Measurements from ENCODE around the gene LYST.
"Not testable (repeated sequence)": the region's sequence is repeated elsewhere in the genome, so short reads cannot be mapped to it uniquely, and the experiment has no call there.

LYST gene

DNA sequence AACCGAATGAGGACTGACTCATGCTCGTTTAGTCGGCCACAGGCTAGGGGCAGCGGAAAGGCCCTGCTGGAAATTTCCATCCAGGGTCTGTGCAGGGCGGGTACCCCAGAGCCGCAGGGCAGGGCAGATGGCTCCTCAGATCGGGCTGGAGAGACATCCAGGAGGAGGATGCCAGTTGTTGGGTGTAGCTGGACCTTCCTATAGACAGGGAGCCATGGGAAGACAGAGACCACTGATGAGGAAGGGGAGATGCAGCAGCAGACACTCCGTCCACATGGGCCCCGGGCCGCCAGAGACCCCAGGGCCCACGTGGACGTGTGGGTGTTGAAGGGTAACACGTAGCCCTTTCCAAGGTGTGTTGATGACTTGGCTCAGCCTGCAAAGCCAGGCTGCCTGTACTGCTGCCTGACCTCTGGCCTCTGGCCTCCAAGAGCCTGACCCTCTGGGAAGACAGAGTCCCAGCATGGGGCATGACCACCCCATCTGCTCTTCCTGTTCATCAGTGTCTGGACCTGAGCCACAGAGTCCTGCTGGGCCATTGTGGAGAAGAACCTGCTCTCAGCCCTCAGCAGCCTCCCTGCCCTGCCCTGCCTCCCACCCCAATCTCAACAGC is 221.9 kb downstream of the LYST start:
- H3K27ac ChIP-seq (ENCODE audit: low read depth, low read length): no peak overlapping the region
- no peak overlapping the region for H3K9ac ChIP-seq (ENCODE audit: low read depth in 1 of 2, low read length in 2 of 2)
- H3K27me3 ChIP-seq (ENCODE audit: control insufficient read depth in 1 of 2, insufficient read depth in 2 of 2, low read length in 2 of 2): peaks cover 2 to 9% of the 10 kb centered on the region in 2 donors
- H3K9me3 ChIP-seq (ENCODE audit: control insufficient read depth in 1 of 2, low read length in 2 of 2): no peaks in the 10 kb centered on the region
- H3K36me3 ChIP-seq (ENCODE audit: control insufficient read depth in 1 of 2, insufficient read depth in 2 of 2, low read length in 2 of 2): no peaks in the 10 kb centered on the region
- peaks cover 7 to 17% of the 10 kb centered on the region in 2 donors for H3K4me1 ChIP-seq (ENCODE audit: control insufficient read depth in 1 of 2, insufficient read depth in 2 of 2, low read length in 2 of 2)
- H3K4me3 ChIP-seq (ENCODE audit: low read depth in 1 of 2, low read length in 2 of 2): no peak overlapping the region

DNA sequence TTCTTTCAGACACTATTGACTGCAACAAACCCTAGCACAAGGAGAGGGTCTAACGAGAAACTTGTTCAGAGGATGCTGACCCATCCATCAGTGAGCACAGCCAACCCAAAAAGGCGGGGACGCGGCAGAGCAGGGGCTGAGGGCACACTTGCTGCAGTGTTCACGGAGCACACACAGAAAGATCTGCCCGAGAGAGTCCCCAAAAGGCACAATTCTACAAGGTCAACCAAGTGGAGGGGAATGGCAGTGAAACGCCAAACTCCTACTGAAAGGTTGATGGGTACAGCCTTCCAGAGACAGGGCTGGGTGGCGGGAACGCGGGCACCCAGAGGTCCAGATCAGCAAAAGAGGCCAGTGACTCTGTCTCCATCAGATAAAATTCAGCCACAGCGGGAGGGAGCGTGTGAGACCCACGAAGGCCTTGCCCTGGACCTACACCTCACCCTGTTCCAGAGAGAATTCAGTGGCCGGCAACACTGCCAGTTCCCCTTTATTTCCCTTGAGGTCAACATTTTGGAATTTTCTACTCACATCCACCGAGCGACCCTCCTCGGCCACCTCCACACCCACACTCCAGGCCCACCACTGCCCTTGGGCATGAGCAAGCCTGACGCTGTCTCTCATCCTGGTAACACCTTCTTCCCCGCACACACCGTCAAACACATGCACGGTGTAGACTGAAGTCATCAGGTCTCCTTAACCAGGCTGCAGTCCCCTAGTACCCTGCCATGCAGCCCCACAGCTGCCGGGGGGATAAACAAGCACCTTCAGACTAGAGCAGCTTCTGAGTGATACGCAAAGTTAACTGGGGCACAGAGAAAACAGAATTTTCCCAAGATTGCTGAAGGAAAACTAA is 222.6 kb downstream of the LYST start:
- H3K36me3 ChIP-seq (ENCODE audit: control insufficient read depth in 1 of 2, insufficient read depth in 2 of 2, low read length in 2 of 2): no peaks in the 10 kb centered on the region
- no peaks in the 10 kb centered on the region for H3K9me3 ChIP-seq (ENCODE audit: control insufficient read depth in 1 of 2, low read length in 2 of 2)
- peaks cover 7 to 14% of the 10 kb centered on the region in 2 donors for H3K4me1 ChIP-seq (ENCODE audit: control insufficient read depth in 1 of 2, insufficient read depth in 2 of 2, low read length in 2 of 2)
- H3K27ac ChIP-seq (ENCODE audit: low read depth, low read length): no peak overlapping the region
- no peak overlapping the region for H3K4me3 ChIP-seq (ENCODE audit: low read depth in 1 of 2, low read length in 2 of 2)
- H3K9ac ChIP-seq (ENCODE audit: low read depth in 1 of 2, low read length in 2 of 2): no peak overlapping the region
- peaks cover 2 to 9% of the 10 kb centered on the region in 2 donors for H3K27me3 ChIP-seq (ENCODE audit: control insufficient read depth in 1 of 2, insufficient read depth in 2 of 2, low read length in 2 of 2)

DNA sequence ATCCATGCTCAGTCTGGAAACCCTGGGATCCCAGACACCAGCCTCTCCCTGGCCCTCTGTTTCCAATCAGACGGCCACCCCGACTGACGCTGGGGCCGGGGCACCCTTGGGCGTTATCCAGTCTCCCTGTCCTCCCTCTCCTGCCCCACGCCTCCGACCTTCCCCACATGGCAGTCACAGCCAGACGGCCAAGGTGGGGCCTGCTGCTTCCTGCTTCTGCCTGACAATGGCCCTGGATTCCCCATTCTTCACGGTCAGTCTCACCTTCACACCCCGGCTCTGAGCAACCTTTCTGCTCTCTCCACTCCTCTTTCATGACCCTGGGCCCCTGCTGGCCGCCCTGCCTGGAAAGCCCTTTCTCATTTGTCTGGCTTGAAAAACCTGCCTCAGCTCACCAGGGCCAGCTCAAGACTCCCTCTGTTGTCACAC is 223.7 kb downstream of the LYST start:
- H3K9me3 ChIP-seq (ENCODE audit: control insufficient read depth in 1 of 2, low read length in 2 of 2): no peaks in the 10 kb centered on the region
- no peaks in the 10 kb centered on the region for H3K36me3 ChIP-seq (ENCODE audit: control insufficient read depth in 1 of 2, insufficient read depth in 2 of 2, low read length in 2 of 2)
- H3K9ac ChIP-seq (ENCODE audit: low read depth in 1 of 2, low read length in 2 of 2): no peak overlapping the region
- H3K27ac ChIP-seq (ENCODE audit: low read depth, low read length): no peak overlapping the region
- H3K4me3 ChIP-seq (ENCODE audit: low read depth in 1 of 2, low read length in 2 of 2): no peak overlapping the region
- H3K27me3 ChIP-seq (ENCODE audit: control insufficient read depth in 1 of 2, insufficient read depth in 2 of 2, low read length in 2 of 2): peaks cover 2 to 7% of the 10 kb centered on the region in 2 donors
- peaks cover 0 to 6% of the 10 kb centered on the region in 2 donors for H3K4me1 ChIP-seq (ENCODE audit: control insufficient read depth in 1 of 2, insufficient read depth in 2 of 2, low read length in 2 of 2)

DNA sequence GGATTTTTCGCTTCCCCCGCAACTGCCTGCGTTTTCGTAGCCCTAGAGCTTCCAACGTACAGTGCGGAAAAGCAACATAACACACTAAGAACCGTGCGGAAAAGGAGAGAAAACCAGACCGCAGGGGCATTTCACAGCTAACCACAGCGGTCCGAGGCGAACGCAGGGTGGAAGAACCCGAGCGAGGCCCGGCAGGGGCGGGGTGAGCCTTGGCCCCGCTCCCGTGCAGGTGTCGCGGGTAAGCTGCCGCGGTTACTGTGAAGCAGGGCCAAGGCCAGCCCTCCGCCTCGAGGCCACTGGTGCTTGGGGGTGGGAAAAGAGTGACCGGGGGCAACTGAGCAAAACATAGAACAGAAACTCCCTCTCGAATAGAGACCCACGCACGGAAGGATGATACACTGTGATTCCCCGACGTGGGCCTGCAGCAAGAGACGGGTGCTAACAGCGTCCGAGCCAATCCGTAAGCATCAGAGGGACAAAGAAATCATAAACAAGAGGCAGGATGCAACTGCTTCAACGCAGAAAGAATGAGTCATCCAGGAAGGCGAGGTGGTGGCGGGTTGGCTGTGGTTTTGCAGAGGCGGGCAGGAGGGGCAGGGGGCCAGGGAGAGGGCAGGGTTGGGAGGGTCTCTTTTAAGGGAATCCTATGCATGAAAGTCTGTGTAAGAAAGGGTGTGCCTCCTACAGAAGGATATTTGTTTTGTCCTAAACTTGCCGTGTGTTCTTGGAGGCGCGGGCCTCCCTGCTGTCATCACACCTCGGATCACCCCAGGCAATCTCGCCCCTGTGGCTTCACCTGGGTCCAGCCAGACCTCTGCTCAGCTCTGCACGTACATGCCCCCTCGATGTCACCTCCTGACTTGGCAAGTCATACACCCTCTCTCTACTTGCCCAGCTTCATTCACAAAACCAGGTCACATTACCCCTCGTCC is 224.4 kb downstream of the LYST start:
- no peak overlapping the region for H3K9ac ChIP-seq (ENCODE audit: low read depth in 1 of 2, low read length in 2 of 2)
- H3K9me3 ChIP-seq (ENCODE audit: control insufficient read depth in 1 of 2, low read length in 2 of 2): no peaks in the 10 kb centered on the region
- H3K27me3 ChIP-seq (ENCODE audit: control insufficient read depth in 1 of 2, insufficient read depth in 2 of 2, low read length in 2 of 2): peaks cover 2 to 5% of the 10 kb centered on the region in 2 donors
- H3K36me3 ChIP-seq (ENCODE audit: control insufficient read depth in 1 of 2, insufficient read depth in 2 of 2, low read length in 2 of 2): no peaks in the 10 kb centered on the region
- H3K27ac ChIP-seq (ENCODE audit: low read depth, low read length): no peak overlapping the region
- peaks cover 0 to 6% of the 10 kb centered on the region in 2 donors for H3K4me1 ChIP-seq (ENCODE audit: control insufficient read depth in 1 of 2, insufficient read depth in 2 of 2, low read length in 2 of 2)
- peak overlapping the region in 1 of 2 donors; percentile 50 for H3K4me3 ChIP-seq (ENCODE audit: low read depth in 1 of 2, low read length in 2 of 2)

DNA sequence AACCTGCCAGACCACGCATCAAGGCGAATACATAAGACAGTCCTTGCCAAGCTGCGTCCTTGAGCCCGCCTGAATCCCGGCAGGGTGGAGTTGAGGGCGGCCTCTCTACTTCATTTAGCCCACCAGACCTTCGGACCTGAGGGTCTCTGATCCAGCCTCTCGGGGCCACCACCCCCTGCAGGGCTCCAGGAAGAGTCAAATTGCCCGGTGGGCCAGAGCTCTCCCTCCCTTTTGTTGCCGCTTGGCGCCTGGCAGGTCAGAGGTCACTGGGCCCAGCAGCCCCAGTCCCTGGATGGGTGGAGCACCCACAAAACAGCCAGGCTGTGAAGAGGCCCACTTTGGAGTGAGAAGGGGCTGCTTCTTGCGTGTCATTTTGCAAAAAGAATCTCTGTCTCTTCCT is 226.1 kb downstream of the LYST start:
- H3K9ac ChIP-seq (ENCODE audit: low read depth in 1 of 2, low read length in 2 of 2): no peak overlapping the region

DNA sequence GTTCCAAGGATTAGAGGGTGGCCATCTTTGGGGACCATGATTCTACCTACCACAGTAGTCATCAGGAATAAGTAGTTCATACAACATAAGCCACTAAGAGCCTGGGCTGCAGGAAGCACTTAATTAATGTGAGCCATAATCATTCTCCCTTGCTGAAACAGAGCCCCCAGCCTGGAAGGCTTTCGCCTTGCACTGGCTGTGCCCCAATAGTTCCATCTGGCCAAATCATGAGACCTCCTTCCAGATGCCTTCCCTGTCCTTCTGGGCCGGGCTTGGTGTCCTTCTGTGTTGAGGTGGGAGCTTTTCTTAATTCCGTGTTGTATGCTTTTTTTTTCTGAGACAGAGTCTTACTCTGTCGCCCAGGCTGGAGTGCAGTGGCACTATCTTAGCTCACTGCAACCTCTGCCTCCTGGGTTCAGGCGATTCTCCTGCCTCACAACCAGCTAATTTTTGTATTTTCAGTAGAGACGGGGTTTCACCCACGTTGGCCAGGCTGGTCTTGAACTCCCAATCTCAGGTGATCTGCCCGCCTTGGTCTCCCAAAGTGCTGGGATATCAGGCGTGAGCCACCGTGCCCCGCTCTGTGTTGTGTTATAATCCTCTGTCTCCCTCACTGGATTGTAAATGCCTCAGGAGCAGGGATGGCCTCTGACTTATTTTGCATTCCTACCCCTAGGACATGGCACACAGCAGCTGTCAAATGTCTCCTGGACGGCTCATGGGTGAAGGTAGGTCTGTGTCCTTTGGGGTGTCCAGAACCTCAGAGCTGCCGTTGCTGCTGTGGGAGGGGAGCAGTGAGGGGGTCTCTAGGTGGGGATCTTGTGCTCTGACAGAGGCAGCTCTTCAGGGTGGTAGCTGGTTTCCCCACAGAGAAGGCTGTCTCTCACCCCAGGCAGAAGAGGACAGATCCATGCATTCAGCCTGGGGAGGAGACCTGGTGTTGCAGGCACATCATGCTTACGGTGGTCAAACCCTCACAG is 227.2 kb downstream of the LYST start:
- H3K36me3 ChIP-seq (ENCODE audit: control insufficient read depth in 1 of 2, insufficient read depth in 2 of 2, low read length in 2 of 2): no peaks in the 10 kb centered on the region
- H3K9me3 ChIP-seq (ENCODE audit: control insufficient read depth in 1 of 2, low read length in 2 of 2): no peaks in the 10 kb centered on the region
- H3K4me3 ChIP-seq (ENCODE audit: low read depth in 1 of 2, low read length in 2 of 2): no peak overlapping the region
- H3K9ac ChIP-seq (ENCODE audit: low read depth in 1 of 2, low read length in 2 of 2): no peak overlapping the region
- H3K27ac ChIP-seq (ENCODE audit: low read depth, low read length): no peak overlapping the region
- H3K27me3 ChIP-seq (ENCODE audit: control insufficient read depth in 1 of 2, insufficient read depth in 2 of 2, low read length in 2 of 2): no peaks in the 10 kb centered on the region
- H3K4me1 ChIP-seq (ENCODE audit: control insufficient read depth in 1 of 2, insufficient read depth in 2 of 2, low read length in 2 of 2): peaks cover 0 to 6% of the 10 kb centered on the region in 2 donors

More for the DNA sequence above, 226.1 kb downstream of the LYST start:
- H3K27me3 ChIP-seq (ENCODE audit: control insufficient read depth in 1 of 2, insufficient read depth in 2 of 2, low read length in 2 of 2): no peaks in the 10 kb centered on the region
- no peak overlapping the region for H3K27ac ChIP-seq (ENCODE audit: low read depth, low read length)
- no peaks in the 10 kb centered on the region for H3K9me3 ChIP-seq (ENCODE audit: control insufficient read depth in 1 of 2, low read length in 2 of 2)
- no peak overlapping the region for H3K4me3 ChIP-seq (ENCODE audit: low read depth in 1 of 2, low read length in 2 of 2)
- H3K36me3 ChIP-seq (ENCODE audit: control insufficient read depth in 1 of 2, insufficient read depth in 2 of 2, low read length in 2 of 2): no peaks in the 10 kb centered on the region
- peaks cover 0 to 6% of the 10 kb centered on the region in 2 donors for H3K4me1 ChIP-seq (ENCODE audit: control insufficient read depth in 1 of 2, insufficient read depth in 2 of 2, low read length in 2 of 2)

DNA sequence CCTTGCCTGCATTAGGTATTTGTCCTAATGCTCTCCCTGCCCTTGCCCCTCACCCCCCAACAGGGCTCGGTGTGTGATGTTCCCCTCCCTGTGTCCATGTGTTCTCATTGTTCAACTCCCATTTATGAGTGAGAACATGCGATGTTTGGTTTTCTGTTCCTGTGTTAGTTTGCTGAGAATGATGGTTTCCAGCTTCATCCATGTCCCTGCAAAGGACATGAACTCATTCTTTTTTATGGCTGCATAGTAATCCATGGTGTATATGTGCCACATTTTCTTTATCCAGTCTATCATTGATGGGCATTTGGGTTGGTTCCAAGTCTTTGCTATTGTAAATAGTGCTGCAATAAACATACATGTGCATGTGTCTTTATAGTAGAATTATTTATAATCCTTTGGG is 228.1 kb downstream of the LYST start:
- not testable (repeated sequence) for H3K9me3 ChIP-seq (ENCODE audit: control insufficient read depth in 1 of 2, low read length in 2 of 2); H3K27me3 ChIP-seq (ENCODE audit: control insufficient read depth in 1 of 2, insufficient read depth in 2 of 2, low read length in 2 of 2); H3K36me3 ChIP-seq (ENCODE audit: control insufficient read depth in 1 of 2, insufficient read depth in 2 of 2, low read length in 2 of 2); H3K27ac ChIP-seq (ENCODE audit: low read depth, low read length); H3K9ac ChIP-seq (ENCODE audit: low read depth in 1 of 2, low read length in 2 of 2); H3K4me3 ChIP-seq (ENCODE audit: low read depth in 1 of 2, low read length in 2 of 2); H3K4me1 ChIP-seq (ENCODE audit: control insufficient read depth in 1 of 2, insufficient read depth in 2 of 2, low read length in 2 of 2)

DNA sequence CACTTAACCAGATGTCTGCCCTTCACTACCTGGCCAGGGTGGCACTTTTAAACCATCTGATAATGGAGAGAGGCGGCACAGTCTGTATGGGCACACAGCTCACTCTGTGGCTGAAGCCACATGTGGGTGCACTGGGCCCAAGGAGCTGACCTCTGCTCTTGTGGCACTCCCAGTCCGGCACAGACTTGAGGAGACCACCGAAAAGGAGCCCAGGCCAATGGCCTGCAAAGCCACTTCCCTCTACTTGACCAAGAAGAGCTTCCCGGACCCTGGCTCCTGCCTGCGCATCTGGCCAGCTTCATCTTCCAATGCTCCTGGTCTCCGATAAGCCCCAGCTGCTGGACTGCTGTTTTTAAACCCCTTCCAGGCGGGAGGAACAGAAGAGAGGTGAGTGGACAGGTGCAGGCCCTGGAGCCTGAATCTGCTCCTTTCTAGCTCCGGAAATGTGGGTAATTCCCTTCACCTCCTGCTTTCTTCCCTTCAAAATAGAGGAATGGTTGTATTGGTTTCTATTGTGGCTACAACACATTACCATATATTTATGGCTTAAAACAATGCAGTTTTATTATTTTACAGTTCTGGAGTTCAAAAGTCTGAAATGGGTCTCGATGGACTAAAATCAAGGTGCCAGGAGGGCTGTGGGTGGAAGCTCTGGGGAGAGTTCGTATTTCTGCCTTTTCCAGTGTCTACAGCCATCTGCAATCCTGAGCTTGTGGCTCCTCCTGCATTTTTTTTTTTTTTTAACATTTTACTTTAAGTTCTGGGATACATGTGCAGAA is 228.8 kb downstream of the LYST start:
- Histone ChIP-seq H3K4me1 (ENCODE audit: control insufficient read depth in 1 of 2, insufficient read depth in 2 of 2, low read length in 2 of 2) (peaks cover 0 to 3% of the 10 kb centered on the region in 2 donors), H3K9me3 (ENCODE audit: control insufficient read depth in 1 of 2, low read length in 2 of 2) (no peaks in the 10 kb centered on the region), H3K4me3 (ENCODE audit: low read depth in 1 of 2, low read length in 2 of 2) (no peak overlapping the region), H3K27me3 (ENCODE audit: control insufficient read depth in 1 of 2, insufficient read depth in 2 of 2, low read length in 2 of 2) (no peaks in the 10 kb centered on the region), H3K27ac (ENCODE audit: low read depth, low read length) (no peak overlapping the region), H3K36me3 (ENCODE audit: control insufficient read depth in 1 of 2, insufficient read depth in 2 of 2, low read length in 2 of 2) (no peaks in the 10 kb centered on the region), H3K9ac (ENCODE audit: low read depth in 1 of 2, low read length in 2 of 2) (no peak overlapping the region)
